ENCODE data around the gene CCL2.

CCL2 gene

GRCh38 chr17:34254651-34255380, at the start of gene CCL2:
CCL2 (plus strand) TSS chr17:34255285; CDS start chr17:34255350, 65 bp downstream.
- TF ChIP-seq, protein P1, sequence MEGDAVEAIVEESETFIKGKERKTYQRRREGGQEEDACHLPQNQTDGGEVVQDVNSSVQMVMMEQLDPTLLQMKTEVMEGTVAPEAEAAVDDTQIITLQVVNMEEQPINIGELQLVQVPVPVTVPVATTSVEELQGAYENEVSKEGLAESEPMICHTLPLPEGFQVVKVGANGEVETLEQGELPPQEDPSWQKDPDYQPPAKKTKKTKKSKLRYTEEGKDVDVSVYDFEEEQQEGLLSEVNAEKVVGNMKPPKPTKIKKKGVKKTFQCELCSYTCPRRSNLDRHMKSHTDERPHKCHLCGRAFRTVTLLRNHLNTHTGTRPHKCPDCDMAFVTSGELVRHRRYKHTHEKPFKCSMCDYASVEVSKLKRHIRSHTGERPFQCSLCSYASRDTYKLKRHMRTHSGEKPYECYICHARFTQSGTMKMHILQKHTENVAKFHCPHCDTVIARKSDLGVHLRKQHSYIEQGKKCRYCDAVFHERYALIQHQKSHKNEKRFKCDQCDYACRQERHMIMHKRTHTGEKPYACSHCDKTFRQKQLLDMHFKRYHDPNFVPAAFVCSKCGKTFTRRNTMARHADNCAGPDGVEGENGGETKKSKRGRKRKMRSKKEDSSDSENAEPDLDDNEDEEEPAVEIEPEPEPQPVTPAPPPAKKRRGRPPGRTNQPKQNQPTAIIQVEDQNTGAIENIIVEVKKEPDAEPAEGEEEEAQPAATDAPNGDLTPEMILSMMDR (IDR thresholded peaks at IDR 0.05), result no peak

GRCh38 chr17:34205401-34205800, 49.7 kb upstream of the CCL2 start:
- TF ChIP-seq, protein P1 (IDR thresholded peaks at IDR 0.05), result no peak

GRCh38 chr17:34206569-34206968, 48.5 kb upstream of the CCL2 start:
- TF ChIP-seq, protein P1 (IDR thresholded peaks at IDR 0.05), result no peak

DNA sequence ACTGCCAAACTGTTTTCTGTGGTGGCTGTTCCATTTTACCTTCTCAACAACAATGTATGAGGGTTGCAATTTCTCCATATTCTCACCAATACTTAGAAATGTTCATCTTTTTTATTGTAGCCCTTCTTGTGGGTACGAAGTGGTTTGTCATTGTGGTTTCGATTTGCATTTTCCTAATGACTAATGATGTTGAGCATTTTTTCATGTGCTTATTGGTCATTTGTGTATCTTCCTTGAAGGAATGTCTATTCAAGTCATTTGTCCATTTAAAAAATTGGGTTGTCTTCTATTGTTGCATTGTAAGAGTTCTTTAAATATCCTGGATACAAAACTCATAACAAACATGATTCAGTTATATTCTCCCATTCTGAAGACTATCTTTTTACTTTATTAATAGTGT, 47.5 kb upstream of the CCL2 start:
- TF ChIP-seq, protein P1 (IDR thresholded peaks at IDR 0.05), result no peak

DNA sequence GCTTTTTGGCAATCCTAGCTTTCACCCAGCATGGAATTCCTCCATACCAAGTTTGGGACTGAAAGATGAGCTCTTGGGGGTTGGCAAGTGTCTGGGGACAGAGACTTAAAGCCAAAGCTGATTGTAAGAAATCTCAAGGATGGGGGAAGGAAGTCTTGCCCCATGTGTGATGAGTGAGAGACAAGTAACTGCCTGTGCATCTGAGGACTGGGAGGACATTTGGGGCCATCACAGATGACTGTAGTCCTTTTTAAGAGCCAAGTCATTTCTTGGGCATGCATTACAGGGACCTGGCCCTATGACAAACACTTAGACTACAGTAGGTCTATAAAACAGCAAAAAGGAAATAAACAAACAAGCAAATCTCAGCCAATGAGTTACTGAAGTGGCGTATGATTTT, 36.3 kb upstream of the CCL2 start:
- TF ChIP-seq, protein P1 (IDR thresholded peaks at IDR 0.05), result no peak

- TF ChIP-seq, protein P1 (IDR thresholded peaks at IDR 0.05), result no peak
Measured at GRCh38 chr17:34219405-34219804, 35.7 kb upstream of the CCL2 start.

- TF ChIP-seq, protein P1 (IDR thresholded peaks at IDR 0.05), result no peak
Measured at GRCh38 chr17:34220045-34220751, 34.9 kb upstream of the CCL2 start.
